ENCODE results near the gene WWC2. TPM values are rescaled to one million over a fixed set of nuclear protein-coding genes. Genes with fewer than 3 reads are reported as not detected.

The WWC2 gene
- 0.05 TPM in 1 of 2 replicates, not detected in the other for total RNA-seq

GRCh38 chr4:183098723-183099536 lies at the start of gene WWC2:
TSS of gene WWC2 (plus strand) at chr4:183099257. CDS start at chr4:183099492, 235 bp downstream.
- intact Hi-C loops (cut with micrococcal nuclease): loop anchor here (10.0 kb wide), 2 partner anchors 86 to 174 kb away; no protein-coding TSS in a partner anchor

DNA sequence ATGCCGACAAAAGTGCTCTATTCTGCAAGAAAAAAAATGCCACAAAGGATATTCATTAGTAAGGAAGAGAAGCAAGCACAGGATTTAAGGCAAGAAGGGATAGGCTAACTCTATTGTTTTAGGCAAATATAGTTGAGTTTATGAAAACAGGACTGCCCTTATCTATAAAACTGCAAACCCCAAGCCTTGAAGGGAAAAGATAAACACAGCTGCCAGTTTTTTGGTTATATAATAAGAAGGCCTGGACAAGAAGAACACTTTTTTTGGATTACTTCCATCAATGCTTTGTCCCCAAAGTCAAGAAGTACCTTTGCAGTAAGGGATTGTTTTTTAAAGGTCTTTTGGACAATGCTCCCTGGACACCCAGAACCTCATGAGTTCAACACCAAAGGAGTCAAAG lies 45.4 kb upstream of the WWC2 start:
- intact Hi-C loops (cut with micrococcal nuclease): no loop called here

DNA sequence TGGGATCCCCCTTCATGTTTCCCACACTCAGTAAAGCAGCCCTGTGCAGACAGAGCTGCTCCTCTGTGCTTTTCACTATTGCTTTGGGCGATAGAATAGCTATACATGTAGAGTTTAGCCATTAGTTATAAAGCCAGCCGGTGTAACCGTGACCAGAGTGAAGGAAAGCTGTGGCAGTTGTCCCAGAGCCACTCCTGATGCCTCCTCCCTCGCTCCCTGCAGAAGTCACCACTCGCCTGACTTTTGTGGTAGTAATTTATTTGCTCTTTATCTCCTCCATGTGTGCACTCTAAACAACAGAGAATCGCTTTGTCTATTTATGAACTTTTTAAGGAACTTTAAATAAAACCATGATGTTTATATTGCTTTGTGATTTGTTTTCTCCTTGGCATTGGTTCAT lies 41.8 kb upstream of the WWC2 start:
- intact Hi-C loops (cut with micrococcal nuclease): no loop called here

- intact Hi-C loops (cut with micrococcal nuclease): no loop called here
Measured at GRCh38 chr4:183059797-183060196, 39.3 kb upstream of the WWC2 start.

- intact Hi-C loops (cut with micrococcal nuclease): no loop called here
Measured at GRCh38 chr4:183068502-183068901, 30.6 kb upstream of the WWC2 start.

DNA sequence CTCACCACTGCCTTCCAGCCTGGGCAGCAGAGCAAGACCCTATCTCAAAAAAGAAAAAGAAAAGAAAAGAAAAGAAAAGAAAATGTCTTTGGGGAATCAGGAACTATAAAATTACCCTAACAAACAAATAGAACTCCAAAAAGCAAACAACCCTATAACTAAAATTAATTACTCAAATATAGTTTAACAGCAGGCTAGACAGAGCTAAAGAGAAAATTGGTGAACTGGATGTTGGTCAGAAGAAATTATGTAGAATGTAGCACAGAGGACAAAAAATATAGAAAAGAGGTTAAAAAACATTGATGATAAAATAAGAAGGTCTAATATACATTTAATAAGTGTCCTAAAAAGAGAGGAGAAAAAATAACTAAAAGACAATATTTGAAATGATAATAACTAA lies 27.8 kb upstream of the WWC2 start:
- intact Hi-C loops (cut with micrococcal nuclease): loop anchor here (5.0 kb wide), 1 partner anchor 134 kb away; no protein-coding TSS in a partner anchor

GRCh38 chr4:183072176-183072575 lies 26.9 kb upstream of the WWC2 start:
- intact Hi-C loops (cut with micrococcal nuclease): loop anchor here (5.0 kb wide), 1 partner anchor 135 kb away; no protein-coding TSS in a partner anchor

DNA sequence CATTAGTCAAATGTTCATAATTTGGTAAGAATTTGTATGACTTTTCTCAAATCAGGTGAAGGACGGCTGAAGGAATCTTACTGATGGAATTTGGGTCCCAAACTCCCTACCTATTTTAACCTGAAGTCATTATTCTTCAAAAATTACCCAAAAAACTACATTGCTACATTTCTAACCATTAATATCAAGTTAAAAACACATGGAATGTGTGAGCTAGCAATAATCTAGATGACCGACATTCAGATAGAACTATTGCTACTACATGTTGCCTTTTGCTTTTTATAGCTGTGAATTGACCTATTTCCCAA lies 25.3 kb upstream of the WWC2 start:
- intact Hi-C loops (cut with micrococcal nuclease): loop anchor here (1.0 to 5.0 kb wide), 2 partner anchors 136 to 189 kb away; no protein-coding TSS in a partner anchor

- intact Hi-C loops (cut with micrococcal nuclease): loop anchor here (5.0 kb wide), 1 partner anchor 137 kb away; no protein-coding TSS in a partner anchor
Measured at GRCh38 chr4:183074288-183074990, 24.6 kb upstream of the WWC2 start.

GRCh38 chr4:183078634-183079033 lies 20.4 kb upstream of the WWC2 start:
- intact Hi-C loops (cut with micrococcal nuclease): no loop called here

DNA sequence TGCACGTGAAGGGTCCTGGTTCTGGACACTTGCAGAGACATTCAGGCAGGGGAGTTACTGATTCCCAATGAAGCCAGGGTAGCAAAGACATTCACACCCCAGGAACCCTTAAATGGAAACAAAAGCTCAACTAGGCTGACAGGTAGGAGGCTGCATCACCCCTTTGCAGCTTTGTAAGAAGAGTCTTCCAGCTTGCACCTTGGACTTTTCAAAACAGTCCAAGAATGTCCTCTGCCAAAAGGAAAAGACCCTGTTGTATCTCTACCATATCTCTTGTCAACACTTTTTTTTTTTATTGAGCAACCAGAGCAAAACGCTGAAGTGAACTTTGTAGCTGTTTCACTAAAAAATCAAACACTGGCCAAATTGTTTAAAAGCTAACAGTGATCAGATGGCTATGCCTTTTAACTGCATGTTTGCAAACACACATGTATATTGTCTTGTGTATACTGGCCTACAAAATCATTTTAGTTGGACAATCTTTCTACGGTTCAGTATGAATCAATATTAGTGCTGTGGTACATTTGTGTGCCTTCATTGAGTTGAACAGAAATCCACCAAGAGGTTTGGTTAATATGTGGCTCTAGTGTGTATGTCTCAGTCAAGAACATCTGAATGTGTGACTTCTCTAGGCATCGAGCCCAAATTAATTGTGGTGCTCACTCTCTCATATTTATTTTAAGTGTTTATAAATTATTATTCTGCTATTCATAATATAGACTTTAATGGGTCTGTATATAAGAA lies 18.5 kb upstream of the WWC2 start:
- intact Hi-C loops (cut with micrococcal nuclease): no loop called here

DNA sequence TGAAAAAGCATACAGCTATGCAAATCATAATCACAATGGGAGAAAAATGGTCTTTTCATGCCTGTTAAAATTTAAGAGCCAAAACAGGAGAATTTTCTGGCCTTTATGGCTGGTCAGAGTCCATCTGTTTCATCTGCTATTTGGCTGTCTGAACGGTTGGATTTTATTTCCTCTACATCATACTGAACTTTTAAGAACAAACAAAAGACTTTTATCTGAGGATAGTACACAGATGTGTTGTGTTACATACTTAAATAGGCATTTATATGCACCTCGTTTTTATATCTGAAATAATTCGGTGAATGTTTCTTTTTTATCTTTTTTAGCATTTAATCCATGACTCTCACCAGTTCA lies 18.0 kb upstream of the WWC2 start:
- intact Hi-C loops (cut with micrococcal nuclease): no loop called here

- intact Hi-C loops (cut with micrococcal nuclease): no loop called here
Measured at GRCh38 chr4:183082053-183082452, 17.0 kb upstream of the WWC2 start.

DNA sequence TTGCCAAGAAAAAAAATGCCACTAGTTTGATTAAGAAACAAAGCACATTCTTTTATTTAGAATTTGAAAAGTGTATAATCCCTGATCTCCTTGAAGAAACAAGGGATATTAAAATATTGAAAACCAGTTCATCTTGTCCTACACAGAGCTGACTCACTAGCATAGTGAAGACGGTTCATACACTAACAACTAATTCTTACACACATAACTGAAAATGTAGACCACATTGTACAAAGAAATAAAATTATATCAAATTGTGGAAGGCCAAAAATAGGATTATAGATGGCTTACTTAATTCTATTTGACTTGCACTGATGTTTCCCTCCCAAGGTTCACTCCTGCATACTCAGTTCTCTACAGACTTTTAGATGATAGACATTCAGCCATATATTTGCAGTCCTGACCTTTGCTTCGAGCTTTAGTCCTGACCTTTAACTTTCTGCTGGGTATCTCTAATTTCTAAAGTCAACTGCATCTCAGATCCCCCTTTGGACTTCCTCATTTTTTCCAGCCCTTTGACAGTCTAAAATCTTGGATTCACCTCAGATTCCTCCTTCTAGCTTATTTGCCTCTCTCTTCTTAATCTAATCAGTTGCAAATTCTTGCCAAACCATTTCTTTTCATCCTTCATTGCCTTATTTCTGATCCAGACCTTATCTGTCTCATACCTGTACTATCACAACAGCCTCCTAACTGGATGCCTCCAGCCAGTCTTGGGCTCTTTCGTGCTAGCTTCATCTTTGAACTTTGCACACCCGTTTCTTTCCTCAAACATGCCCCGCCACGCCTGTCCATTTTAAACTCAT lies 4.5 kb upstream of the WWC2 start:
- intact Hi-C loops (cut with micrococcal nuclease): loop anchor here (10.0 kb wide), 2 partner anchors 90 to 170 kb away; no protein-coding TSS in a partner anchor

- intact Hi-C loops (cut with micrococcal nuclease): loop anchor here (10.0 kb wide), 2 partner anchors 90 to 170 kb away; no protein-coding TSS in a partner anchor
Measured at GRCh38 chr4:183095199-183095512, 3.9 kb upstream of the WWC2 start.

GRCh38 chr4:183096276-183096965 lies 2.6 kb upstream of the WWC2 start:
- intact Hi-C loops (cut with micrococcal nuclease): loop anchor here (10.0 kb wide), 2 partner anchors 88 to 172 kb away; no protein-coding TSS in a partner anchor

DNA sequence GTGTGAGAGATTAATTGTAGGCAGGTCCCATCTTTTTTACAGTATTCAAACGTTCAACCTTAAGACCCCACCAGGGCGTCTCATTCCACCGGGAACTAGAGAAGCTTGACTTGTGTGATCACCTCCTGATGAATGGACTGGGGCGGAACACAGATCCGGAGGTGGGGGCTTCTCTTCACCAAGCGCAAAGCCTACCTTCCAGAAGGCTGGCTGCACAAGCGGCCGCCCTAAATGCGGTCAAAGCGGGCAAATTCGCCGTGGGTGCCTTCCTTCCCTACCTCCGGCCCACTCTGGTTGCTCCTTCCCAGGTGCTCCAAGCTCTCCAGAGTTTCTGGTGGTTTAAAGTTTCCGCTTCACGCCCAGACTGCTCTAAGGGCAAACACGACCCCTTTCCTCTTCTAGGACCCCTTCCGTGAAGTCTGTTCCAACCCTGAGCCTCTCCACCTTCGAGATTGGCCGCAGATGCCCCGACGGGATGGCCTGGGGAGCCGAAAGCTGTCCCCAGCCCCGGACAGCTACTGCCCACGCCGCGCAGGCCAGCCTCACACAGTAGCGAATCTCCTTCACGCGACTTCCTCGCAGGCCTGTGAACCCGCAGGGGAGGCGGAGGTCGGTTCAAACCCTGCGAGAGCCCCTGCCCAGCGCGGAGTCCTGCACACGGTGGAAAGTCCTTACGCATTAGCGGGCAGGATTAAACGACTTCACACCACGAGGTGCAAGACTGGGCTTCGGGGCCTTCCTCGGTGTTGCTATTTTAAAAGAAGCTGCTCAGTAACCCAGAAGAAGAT lies 1.6 kb upstream of the WWC2 start:
- intact Hi-C loops (cut with micrococcal nuclease): loop anchor here (10.0 kb wide), 2 partner anchors 87 to 173 kb away; no protein-coding TSS in a partner anchor

DNA sequence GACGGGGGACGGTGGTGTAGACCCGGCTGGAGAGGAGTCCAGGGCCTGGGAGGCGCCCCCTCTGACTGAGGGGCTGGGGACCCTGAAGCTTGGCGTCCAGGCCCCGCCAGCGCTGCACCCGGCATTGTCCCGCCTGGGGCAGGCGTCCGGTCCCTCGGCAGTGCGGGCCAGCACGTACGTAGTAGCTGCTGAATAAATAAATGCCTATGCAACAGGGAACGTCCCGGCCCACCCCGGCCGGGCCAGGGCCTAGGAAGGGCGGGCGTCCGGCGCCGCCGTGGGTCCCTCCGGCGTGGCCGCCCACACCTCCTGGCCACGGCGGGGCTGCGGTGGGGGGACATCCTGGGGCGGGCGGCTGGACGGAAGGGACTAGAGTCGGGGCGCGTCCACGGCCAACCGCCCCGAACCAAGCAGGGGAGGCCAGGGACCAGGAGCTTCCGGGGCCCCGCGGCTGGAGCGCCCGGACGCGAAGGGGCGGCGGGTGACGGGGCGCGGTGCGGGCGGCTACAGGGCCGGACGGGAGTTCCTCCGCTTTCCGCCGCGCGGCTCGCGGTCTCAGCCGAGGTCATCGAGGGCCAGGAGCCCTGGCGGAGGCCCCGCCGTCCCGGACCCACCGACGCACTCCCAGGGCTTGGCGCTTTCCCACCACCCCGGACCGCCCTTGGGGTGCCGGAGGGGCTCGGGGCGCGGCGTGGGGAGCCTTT lies 886 bp upstream of the WWC2 start:
- intact Hi-C loops (cut with micrococcal nuclease): loop anchor here (10.0 kb wide), 2 partner anchors 87 to 173 kb away; no protein-coding TSS in a partner anchor
